OCI-LY7 (cell line): ENCODE results near the gene FAM118A.

Source experiments
- CTCF ChIP-seq: fragments of 200-600 bp; sonication (generic); conservative IDR thresholded peaks from 2 replicates; pipeline ENCODE4 v1.5.1; 2014; ENCODE audit warnings: mild to moderate bottlenecking, antibody characterized with exemption, low read length, moderate library complexity, mixed read lengths
- EZH2phosphoT487 ChIP-seq: fragments of 200-600 bp; sonication (generic); IDR thresholded peaks from 2 replicates; pipeline ENCODE4 v1.6.1; 2018; ENCODE audit warnings: low read depth, borderline replicate concordance, mild to moderate bottlenecking, mixed run types, antibody characterized with exemption, low read length, moderate library complexity, mixed read lengths

DNA sequence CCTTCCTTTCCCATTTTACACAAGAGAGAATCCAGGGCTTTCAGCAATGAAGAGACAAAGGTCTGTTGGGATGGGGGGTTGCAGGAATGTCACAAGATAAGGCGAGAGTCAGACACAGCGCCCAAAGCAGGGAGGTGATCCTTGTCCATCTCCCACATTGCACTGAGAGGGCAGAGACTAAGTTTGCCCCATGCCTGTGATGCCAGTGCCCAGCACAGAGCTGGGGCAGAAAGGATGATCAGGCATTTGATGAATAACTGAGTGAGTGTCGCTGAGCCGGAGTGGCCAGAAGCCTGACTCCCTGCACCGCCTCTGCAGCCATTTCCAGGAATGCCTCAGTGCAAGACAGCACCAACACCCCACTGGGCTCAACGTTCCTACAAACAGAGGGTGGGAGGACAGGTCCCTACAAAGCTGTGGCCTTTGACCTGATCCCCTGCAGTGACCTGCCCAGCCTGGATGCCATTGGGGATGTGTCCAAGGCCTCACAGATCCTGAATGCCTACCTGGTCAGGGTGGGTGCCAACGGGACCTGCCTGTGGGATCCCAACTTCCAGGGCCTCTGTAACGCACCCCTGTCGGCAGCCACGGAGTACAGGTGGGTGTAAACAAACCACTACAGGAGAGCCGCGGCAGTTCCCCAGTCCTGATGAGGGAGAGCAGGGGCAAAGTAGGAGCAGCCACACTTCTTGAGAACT is 22.7 kb upstream of the FAM118A start:
- TF ChIP-seq EZH2phosphoT487 (no peak), CTCF (no peak)
